HFFc6 (cell line): ENCODE results near the gene TBC1D2B. TPM values are rescaled to one million over a fixed set of nuclear protein-coding genes. Genes with fewer than 3 reads are reported as not detected.
"Not testable (repeated sequence)": the region's sequence is repeated elsewhere in the genome, so short reads cannot be mapped to it uniquely, and the experiment has no call there.

ENCODE experiments used
- DNase-seq: peaks from one replicate; pipeline ENCODE4 v3.0.0-alpha.2; 2018
- H3K27ac Mint-ChIP-seq: 2 replicates; pipeline ENCODE4 v1.8.0; 2020; ENCODE audit warnings: mild to moderate bottlenecking, mixed read lengths
- H3K27me3 Mint-ChIP-seq: 2 replicates; pipeline ENCODE4 v1.8.0; 2021; ENCODE audit warnings: mild to moderate bottlenecking, moderate library complexity, mixed read lengths; ENCODE audit not compliant: insufficient read depth
- H3K36me3 Mint-ChIP-seq: 2 replicates; pipeline ENCODE4 v1.8.0; 2021; ENCODE audit warnings: low read depth, mixed read lengths
- H3K4me1 Mint-ChIP-seq: 2 replicates; pipeline ENCODE4 v1.8.0; 2020; ENCODE audit warnings: low read depth, mixed read lengths
- H3K4me3 Mint-ChIP-seq: 2 replicates; pipeline ENCODE4 v1.8.0; 2020; ENCODE audit warnings: mild to moderate bottlenecking, moderate library complexity, mixed read lengths
- H3K9me3 Mint-ChIP-seq: 2 replicates; pipeline ENCODE4 v1.8.0; 2020; ENCODE audit warnings: mild to moderate bottlenecking, mixed read lengths
- total RNA-seq, 6 experiments: library from RNA; stranded (reverse); fragmentation: NEBNext Ultra II Directional; extraction: Animal tissue kit (Norgen Biotek cat#: 25700); gene quantifications; 2 replicates in 1 of 6; 3 replicates in 5 of 6; pipeline ENCODE4 v1.2.3, GENCODE V29; 2021
- TF ChIP-seq, protein P1 (sequence below): fragments of 200-600 bp; sonication (generic); IDR thresholded peaks from 2 replicates; pipeline ENCODE4 v1.5.0; 2021; ENCODE audit warnings: antibody characterized with exemption, mild to moderate bottlenecking

Gene TBC1D2B
- total RNA-seq, 6 experiments from 2014 or later = 34.1 to 42.5 (median 38.0) TPM

DNA sequence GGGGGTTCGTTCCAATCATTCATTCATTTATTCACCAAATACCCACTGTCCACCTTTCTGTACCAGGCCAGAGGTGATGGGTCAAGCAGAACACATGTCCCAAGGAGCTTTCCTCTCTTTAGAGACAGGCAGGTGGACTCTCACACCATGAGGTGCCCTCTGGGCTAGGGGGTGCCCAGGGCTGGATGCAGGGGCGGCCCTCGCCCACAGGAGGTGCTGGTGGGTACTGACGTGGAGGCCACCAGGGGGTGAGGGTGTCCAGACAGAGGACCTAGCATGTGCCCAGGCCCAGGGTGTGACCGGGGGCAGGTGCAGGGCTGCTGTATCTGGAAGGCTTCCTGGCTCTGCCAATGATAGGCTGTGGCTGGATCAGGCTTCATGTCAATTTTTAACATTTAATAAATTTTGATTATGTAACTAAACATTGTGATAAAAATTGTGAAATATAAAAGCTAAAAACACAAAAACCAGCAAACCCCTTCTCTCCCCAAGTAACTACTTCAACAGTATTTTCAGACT lies 124.5 kb downstream of the TBC1D2B start:
- not testable (repeated sequence) for H3K4me3 Mint-ChIP-seq, DNase-seq, H3K9me3 Mint-ChIP-seq, H3K27ac Mint-ChIP-seq, H3K4me1 Mint-ChIP-seq, H3K36me3 Mint-ChIP-seq
- TF ChIP-seq, protein P1, sequence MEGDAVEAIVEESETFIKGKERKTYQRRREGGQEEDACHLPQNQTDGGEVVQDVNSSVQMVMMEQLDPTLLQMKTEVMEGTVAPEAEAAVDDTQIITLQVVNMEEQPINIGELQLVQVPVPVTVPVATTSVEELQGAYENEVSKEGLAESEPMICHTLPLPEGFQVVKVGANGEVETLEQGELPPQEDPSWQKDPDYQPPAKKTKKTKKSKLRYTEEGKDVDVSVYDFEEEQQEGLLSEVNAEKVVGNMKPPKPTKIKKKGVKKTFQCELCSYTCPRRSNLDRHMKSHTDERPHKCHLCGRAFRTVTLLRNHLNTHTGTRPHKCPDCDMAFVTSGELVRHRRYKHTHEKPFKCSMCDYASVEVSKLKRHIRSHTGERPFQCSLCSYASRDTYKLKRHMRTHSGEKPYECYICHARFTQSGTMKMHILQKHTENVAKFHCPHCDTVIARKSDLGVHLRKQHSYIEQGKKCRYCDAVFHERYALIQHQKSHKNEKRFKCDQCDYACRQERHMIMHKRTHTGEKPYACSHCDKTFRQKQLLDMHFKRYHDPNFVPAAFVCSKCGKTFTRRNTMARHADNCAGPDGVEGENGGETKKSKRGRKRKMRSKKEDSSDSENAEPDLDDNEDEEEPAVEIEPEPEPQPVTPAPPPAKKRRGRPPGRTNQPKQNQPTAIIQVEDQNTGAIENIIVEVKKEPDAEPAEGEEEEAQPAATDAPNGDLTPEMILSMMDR = peak; percentile 32
- H3K27me3 Mint-ChIP-seq = peaks cover 23% of the 10 kb centered on the region

DNA sequence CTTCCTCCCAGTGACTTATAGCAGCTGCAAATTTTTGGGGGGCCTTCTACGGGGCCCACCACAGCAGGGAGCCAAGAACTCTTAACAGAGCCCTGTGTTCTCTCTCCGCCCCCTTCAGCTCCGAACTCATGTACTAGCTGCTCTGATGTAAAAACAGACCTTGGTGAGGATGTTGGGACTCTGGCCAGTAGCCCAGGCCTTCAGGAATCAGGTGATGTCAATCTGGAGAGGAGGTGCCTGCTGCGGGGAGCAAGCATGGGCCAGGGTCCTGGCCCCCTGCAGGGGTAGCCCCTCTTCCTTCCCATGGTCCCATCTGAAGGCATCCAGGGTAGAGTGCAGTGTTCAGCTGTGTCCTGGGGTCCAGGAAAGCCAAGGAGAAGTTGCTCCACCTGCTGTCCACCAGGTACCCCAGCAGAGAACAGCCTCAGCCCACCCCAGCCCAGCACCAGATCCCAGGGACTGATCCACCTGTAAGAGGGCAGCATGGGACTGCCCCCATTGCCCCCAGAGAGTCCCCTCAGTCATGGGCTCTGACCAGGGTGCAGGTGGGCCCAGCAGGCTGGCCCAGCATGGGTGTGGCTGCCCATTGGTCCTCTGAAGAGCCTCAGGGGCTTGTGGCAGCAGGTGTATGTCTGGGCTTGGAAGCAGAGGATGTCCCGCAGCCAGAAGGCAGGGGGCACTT lies 126.3 kb downstream of the TBC1D2B start:
- H3K36me3 Mint-ChIP-seq, H3K27ac Mint-ChIP-seq, H3K4me3 Mint-ChIP-seq, H3K4me1 Mint-ChIP-seq, H3K9me3 Mint-ChIP-seq, DNase-seq: not testable (repeated sequence)
- peaks cover 15% of the 10 kb centered on the region; the same call in 1 of the 2 replicates for H3K27me3 Mint-ChIP-seq

DNA sequence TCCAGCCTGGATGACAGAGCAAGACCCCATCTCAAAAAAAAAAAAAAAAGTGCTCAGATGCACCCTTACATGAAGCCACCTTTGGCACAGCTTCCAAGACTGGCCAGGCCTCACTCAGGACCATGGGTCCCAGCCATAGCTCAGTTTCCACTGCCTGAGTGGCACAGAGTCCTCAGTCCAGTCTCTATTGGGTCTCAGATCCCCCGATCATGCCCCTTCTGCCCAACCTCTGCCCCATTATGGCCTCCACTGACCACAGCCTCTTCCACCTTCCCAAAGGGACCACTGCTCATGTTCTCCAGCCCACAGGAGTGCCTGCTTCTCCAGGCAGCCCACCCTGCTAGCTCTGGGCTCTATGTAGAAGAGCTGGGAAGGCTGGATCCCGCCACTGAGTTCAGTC lies 127.0 kb downstream of the TBC1D2B start:
- H3K36me3 Mint-ChIP-seq, DNase-seq, H3K4me1 Mint-ChIP-seq, H3K27ac Mint-ChIP-seq, H3K9me3 Mint-ChIP-seq, H3K4me3 Mint-ChIP-seq: not testable (repeated sequence)
- H3K27me3 Mint-ChIP-seq = peaks cover 15% of the 10 kb centered on the region

- Mint-ChIP-seq H3K36me3 (no peaks in the 10 kb centered on the region), H3K4me1 (peaks cover 7% of the 10 kb centered on the region; the same call in 1 of the 2 replicates), H3K9me3 (no peaks in the 10 kb centered on the region), H3K27ac (no peak overlapping the region), H3K27me3 (peaks cover 11% of the 10 kb centered on the region), H3K4me3 (no peak overlapping the region)
- DNase-seq = no peak
- TF ChIP-seq, protein P1 = no peak
Measured at GRCh38 chr15:77945566-77945965, 131.9 kb downstream of the TBC1D2B start.

Other genes starting within 250 kb of the TBC1D2B start
- gene SH2D7, start 14.8 kb upstream of the TBC1D2B start, total RNA-seq = not detected
- gene CIB2, start 53.7 kb upstream of the TBC1D2B start, total RNA-seq = 1 to 10 TPM; 1.3 to 1.8 (median 1.4) TPM
- gene IDH3A, start 71.7 kb upstream of the TBC1D2B start, total RNA-seq = 10 to 100 TPM; 67.3 to 82.1 (median 78.3) TPM
- gene ACSBG1, start 156.9 kb upstream of the TBC1D2B start, total RNA-seq = not detected
- under 1 TPM in 5 of 6 experiments, not detected in 1; 0.14 to 0.38 (median 0.17) TPM for gene DNAJA4, start 186.9 kb upstream of the TBC1D2B start, total RNA-seq
- gene SKIC8, start 221.9 kb upstream of the TBC1D2B start, total RNA-seq = 10 to 100 TPM; 43.9 to 48.1 (median 47.0) TPM